CD4-positive, alpha-beta T cell treated with Interleukin-6 at 100 ng/mL for 8 hours (primary cell): ENCODE measurements around the gene SORCS2.

Experiments used
- DNase-seq: peaks from one replicate; pipeline ENCODE4 v3.0.0-alpha.2; 2020; ENCODE audit warnings: mixed read lengths, low spot score

Gene SORCS2

DNA sequence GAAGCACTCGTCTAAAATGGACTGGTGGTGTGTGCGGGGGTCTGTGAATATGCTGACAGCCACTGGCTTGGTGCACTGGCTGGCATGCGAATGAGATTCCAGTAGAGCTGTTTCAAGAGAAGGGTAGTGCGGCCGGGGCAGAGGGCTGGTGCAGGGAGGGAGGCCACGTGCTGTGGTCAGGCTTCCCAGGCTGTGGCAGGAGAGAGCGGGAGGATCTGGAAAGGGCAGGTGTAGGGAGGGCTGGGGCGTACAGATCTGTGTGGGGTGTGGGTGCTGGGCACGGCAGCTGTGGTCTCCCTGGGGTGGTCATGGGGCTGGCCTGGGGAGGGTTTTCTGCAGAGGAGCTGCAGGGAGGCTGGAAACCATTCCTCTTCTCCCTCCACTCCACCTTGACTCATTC is 30.2 kb downstream of the SORCS2 start:
- DNase-seq = no peak

DNA sequence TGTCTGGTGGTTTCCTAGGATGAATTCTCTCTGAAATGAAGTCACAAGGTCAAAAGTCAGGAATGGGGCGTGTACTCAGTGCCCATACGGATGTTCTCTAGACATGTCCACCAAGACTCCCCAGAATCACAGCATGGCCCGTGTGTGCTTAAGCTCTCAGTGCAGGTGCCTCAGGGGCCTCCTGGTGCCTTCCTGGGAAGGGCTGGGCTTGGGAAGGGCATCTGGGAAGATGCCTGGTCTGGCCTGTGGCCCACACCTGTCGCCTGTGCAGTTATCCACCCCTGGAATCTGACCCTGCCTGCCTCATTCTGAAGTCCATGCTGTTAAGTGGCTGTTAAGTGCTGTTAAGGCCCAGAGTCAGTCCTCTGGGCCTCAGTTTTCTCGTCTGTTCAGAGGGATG is 31.2 kb downstream of the SORCS2 start:
- no peak for DNase-seq

DNA sequence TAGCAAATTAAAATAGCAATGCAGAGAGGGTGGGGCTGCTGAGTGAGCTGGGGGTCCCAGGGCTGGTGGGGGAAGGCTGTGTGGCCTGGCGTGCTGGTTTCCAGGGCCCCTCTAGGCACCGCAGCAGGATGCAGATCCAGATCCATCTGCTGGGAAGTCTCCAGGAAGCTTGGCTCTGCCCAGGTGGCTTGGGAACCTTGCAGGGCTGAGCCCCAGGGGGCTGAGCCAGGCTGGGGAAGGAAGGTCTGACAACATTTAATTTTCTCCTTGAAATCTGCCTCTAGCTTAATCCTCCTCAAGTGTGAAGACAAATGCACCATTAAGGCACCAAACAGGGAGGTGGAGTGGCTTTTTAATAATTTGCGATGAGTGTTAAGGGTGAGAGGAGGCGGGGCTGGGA is 31.7 kb downstream of the SORCS2 start:
- DNase-seq = no peak

DNA sequence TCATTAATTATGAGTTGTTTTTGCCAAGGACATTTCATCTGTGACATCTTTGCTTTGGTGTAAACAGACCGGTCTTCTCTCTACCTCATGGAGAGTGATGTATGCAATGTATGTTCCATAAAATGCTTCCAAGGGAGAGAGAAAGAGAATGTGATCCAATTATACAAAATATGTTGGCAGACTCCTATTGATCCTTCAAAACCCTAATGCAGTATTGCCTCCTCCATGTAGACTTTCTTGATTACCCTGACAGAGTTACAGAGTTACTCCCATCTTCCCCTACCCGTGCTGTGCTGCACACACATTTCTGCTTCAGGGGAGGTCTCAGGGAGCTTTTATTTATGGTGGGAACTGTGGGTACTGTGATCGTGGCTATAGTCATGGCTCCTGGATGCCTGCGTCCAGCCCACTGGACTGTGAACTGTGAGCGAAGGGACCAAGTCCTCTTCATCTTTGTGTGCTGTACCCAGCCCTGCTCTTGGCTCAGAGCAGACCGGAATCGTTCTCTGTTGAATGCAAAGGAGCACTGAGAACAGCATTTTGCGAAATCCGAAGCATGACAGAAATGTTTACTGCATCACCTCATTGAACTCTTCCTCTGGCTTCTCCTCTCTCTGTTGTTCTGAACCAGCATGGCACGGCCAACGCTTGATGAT is 32.7 kb downstream of the SORCS2 start:
- no peak for DNase-seq

DNA sequence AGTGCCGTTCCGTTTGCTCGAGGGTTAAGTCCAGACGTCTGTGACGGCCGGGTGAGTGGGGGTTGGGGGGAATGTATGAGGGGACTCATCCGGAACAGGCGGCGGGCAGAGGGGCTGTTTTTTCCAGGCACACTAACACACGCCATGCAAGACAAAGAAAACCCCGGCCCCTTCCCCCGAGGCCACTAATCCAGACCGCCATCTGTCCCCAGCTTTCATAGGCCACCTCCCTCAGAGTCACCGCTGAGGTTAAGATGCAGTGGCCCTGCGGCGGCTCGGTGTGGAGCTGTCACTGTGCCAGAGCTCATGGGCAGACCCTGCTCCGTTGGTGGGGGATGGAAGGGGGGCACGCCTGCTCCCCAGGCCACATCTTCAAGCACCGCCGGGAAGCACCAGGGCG is 34.1 kb downstream of the SORCS2 start:
- no peak for DNase-seq

DNA sequence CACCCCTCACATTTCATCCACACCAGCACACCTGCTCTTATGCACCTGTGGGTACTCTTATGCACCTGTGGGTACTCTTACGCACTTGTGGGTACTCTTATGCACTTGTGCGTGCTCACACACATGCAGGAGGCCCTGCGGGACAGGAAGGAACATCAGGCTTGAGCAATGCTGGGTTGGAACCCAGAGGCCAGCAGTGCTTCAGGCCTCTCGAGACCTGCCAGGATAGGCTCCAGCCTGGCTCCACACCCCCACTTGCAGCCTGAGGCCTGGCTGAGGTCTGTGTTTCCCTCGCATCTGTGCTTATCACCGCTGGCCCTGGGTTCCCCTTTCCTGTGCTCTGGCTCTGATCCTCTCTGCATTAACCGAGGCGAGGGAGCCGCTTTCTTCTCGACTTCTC is 34.7 kb downstream of the SORCS2 start:
- no peak for DNase-seq

GRCh38 chr4:7228734-7229133 is 36.4 kb downstream of the SORCS2 start:
- DNase-seq = no peak

- no peak for DNase-seq
Observed at GRCh38 chr4:7232061-7232650, 39.8 kb downstream of the SORCS2 start.

GRCh38 chr4:7233006-7233580 is 40.8 kb downstream of the SORCS2 start:
- DNase-seq = no peak

GRCh38 chr4:7233601-7234000 is 41.3 kb downstream of the SORCS2 start:
- DNase-seq = no peak

GRCh38 chr4:7234355-7235029 is 42.2 kb downstream of the SORCS2 start:
- no peak for DNase-seq

DNA sequence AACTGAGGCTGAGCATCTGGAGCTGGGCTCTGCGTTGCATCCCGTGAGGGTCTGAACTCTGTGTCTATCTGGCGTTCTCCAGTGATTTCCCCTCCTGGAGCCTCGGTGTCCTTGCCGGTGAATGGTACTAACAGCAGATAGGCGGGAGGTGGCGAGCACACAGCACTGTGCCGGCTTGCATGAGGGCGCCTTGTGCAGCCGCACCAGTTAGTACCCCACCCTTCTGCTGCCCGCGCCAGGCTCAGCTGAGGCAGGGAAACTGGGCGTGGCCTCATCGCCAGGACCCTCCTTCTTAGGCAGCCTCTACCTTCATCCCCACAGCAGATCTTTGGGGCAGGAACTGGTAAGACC is 42.7 kb downstream of the SORCS2 start:
- no peak for DNase-seq

DNA sequence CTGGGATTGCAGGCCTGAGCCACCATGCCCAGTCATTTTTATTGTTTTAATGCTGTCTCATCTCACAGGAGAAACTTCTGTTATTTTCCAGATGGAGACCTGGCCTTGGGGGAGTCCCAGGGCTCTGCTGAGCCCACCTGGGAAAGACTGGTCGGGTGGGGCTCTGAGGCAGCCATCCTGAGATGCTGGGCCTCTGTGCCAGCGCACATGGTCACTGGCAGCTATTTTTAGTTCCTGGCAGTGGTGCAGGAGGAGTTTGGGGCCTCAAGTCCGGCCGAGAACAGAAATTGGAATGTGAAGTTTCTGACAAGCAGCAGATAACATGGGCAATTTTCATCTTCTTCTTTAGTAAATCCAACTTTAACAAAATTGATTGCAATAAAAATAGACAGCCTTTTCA is 44.5 kb downstream of the SORCS2 start:
- DNase-seq = no peak

GRCh38 chr4:7237873-7238272 is 45.5 kb downstream of the SORCS2 start:
- no peak for DNase-seq

- no peak for DNase-seq
Observed at GRCh38 chr4:7238300-7238960, 46.1 kb downstream of the SORCS2 start.

- DNase-seq = no peak
Observed at GRCh38 chr4:7239101-7239820, 46.9 kb downstream of the SORCS2 start.

GRCh38 chr4:7239844-7240243 is 47.5 kb downstream of the SORCS2 start:
- DNase-seq = no peak

DNA sequence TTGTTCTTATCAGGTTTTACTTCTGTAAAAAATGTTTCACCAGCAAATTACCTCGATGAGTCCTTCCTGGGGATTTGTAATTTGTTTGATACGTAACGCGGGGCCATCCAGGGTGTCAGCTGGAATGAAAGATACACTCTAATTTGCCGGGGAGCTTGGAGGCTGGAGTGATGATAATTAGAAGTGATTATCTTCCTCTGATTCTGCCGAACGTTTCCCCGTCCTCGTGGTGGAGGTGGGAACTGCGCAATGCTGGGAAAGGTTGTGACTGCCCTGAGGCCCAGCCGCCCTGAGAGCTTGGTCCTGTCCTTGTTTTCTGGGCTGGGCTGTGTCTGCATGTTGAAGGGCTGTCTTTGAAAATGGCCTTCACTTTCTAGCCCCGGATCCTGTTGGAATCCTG is 48.0 kb downstream of the SORCS2 start:
- no peak for DNase-seq

DNA sequence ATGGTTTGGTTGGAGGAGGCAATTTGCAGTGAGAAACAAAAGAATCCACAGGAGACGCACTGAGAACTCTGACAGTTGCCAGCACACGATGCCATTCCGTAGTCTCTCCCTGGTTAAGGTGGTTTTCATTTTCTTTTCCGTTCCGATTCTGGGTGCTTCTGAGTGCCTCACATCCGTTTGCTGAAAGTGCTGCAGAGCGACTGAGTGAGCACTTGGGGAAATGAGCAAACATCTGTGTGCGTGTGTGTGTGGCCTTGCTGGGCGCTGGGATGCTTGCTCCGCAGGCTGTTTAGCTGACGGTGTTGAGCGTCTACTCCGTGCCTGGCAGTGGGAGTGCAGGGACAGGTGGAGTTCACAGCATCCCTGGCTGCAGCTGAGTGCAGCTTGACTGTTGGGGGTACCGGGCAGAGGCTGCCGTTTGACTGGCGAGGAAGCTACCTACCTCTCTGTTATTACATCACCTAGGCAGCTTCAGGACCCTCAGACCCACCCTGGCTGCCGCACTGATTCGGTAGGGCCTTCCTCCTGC is 49.3 kb downstream of the SORCS2 start:
- DNase-seq = no peak

- no peak for DNase-seq
Observed at GRCh38 chr4:7242766-7243165, 50.4 kb downstream of the SORCS2 start.

GRCh38 chr4:7243609-7244330 is 51.4 kb downstream of the SORCS2 start:
- DNase-seq = no peak
